Measurements from ENCODE around the gene RRP8. TPM values are rescaled to one million over a fixed set of nuclear protein-coding genes. Genes with fewer than 3 reads are reported as not detected.

RRP8 gene
- total and polyA plus RNA-seq, 9 of the 15 experiments (the other 6 are each of a cell fraction or from before 2014, with no cell fraction given) = 5.7 to 47.3 (median 32.6) TPM

- TF ChIP-seq PRMT5 (CRISPR knock-in tag; IDR thresholded peaks at IDR 0.05) = no peak
- peak; percentile 90 for TF ChIP-seq ATF3 (IDR thresholded peaks at IDR 0.05)
- TF ChIP-seq ATF3 (CRISPR knock-in tag; conservative IDR thresholded peaks at IDR 0.05) = no peak
- peak; percentile 49 for TF ChIP-seq CBFA2T3 (IDR thresholded peaks at IDR 0.05)
- TF ChIP-seq DACH1 (IDR thresholded peaks at IDR 0.05; ENCODE audit: partially characterized antibody) = no peak
- no peak for TF ChIP-seq NR2C2 (CRISPR knock-in tag; IDR thresholded peaks at IDR 0.05)
- peak; percentile 55 for TF ChIP-seq NR2C2 (tag; IDR thresholded peaks at IDR 0.05)
- TF ChIP-seq NCOR1 (IDR thresholded peaks at IDR 0.05) = no peak
- TF ChIP-seq PCBP1 (IDR thresholded peaks at IDR 0.05; ENCODE audit: low read depth, low read length, poor library complexity, severe bottlenecking) = no peak
- 0 out of 2 replicates have a peak, but pooled peaks have one; percentile 35 for TF ChIP-seq NFXL1 (CRISPR knock-in tag; IDR thresholded peaks at IDR 0.05)
- no peak for TF ChIP-seq KHSRP (IDR thresholded peaks at IDR 0.05)
- peak; percentile 73; the same call in 1 of the 2 replicates for TF ChIP-seq MYNN (IDR thresholded peaks at IDR 0.05)
- no peak for TF ChIP-seq MYNN (CRISPR knock-in tag; IDR thresholded peaks at IDR 0.05)
- peak in 1 of 2 experiments; percentile 64; a peak in 1 of 4 replicates for TF ChIP-seq SIN3A (IDR thresholded peaks at IDR 0.05; ENCODE audit: borderline replicate concordance in 2 of 2, control insufficient read depth in 1 of 2, low read depth in 2 of 2, low read length in 2 of 2)
- no peak for TF ChIP-seq NUFIP1 (IDR thresholded peaks at IDR 0.05; ENCODE audit: partially characterized antibody)
- TF ChIP-seq ETV5 (CRISPR knock-in tag; IDR thresholded peaks at IDR 0.05; ENCODE audit: low read depth) = peak; percentile 67
- no peak for TF ChIP-seq SAFB2 (IDR thresholded peaks at IDR 0.05; ENCODE audit: borderline replicate concordance, low read depth, low read length, severe bottlenecking)
- no peak for TF ChIP-seq PTRF (tag; IDR thresholded peaks at IDR 0.05)
- no peak for TF ChIP-seq BRF2 (IDR thresholded peaks at IDR 0.05; ENCODE audit: borderline replicate concordance, insufficient read depth, insufficient read length)
- TF ChIP-seq ZNF224 (CRISPR knock-in tag; IDR thresholded peaks at IDR 0.05) = no peak
- TF ChIP-seq XRCC3 (IDR thresholded peaks at IDR 0.05) = no peak
- TF ChIP-seq HMGN3 (IDR thresholded peaks at IDR 0.05; ENCODE audit: borderline replicate concordance, extremely low read depth, insufficient read length, low read depth, low read length) = no peak
- TF ChIP-seq PHF8 (IDR thresholded peaks at IDR 0.05; ENCODE audit: borderline replicate concordance, low read length) = peak; percentile 36; the same call in 1 of the 2 replicates
- TF ChIP-seq CHD2 (IDR thresholded peaks at IDR 0.05; ENCODE audit: low read depth, low read length) = no peak
- no peak for TF ChIP-seq ZNF253 (CRISPR knock-in tag; conservative IDR thresholded peaks at IDR 0.05)
- TF ChIP-seq SRSF9 (IDR thresholded peaks at IDR 0.05; ENCODE audit: borderline replicate concordance, low read depth, low read length) = no peak
- no peak for TF ChIP-seq ZNF77 (CRISPR knock-in tag; IDR thresholded peaks at IDR 0.05)
- TF ChIP-seq ZNF583 (CRISPR knock-in tag; IDR thresholded peaks at IDR 0.05) = 0 out of 2 replicates have a peak, but pooled peaks have one; percentile 36
- no peak for TF ChIP-seq TAF15 (IDR thresholded peaks at IDR 0.05; ENCODE audit: low read depth, low read length)
Observed at GRCh38 chr11:6606471-6607189, 3.2 kb upstream of the RRP8 start (continued).

Measured in K562 (cell line).